Ascending aorta (tissue), 2 donors: ENCODE data around the gene PLA2G2D. TPM values are rescaled to one million over a fixed set of nuclear protein-coding genes. Genes with fewer than 3 reads are reported as not detected.

Source experiments
- DNase-seq, 2 donors: peaks; one replicate each; pipeline ENCODE4 v3.0.0-alpha.2; 2019; ENCODE audit warnings: low spot score in 2 of 2
- H3K27ac ChIP-seq, 2 donors: fragments of 200-600 bp; sonication (generic); one replicate each; pipeline ENCODE4 v1.5.1; 2016 to 2017; ENCODE audit warnings: mild to moderate bottlenecking in 1 of 2
- H3K27me3 ChIP-seq: fragments of 200-600 bp; sonication (generic); one replicate; pipeline ENCODE4 v1.5.1; 2017
- H3K36me3 ChIP-seq, 2 donors: fragments of 200-600 bp; sonication (generic); one replicate each; pipeline ENCODE4 v1.5.1; 2016
- H3K4me1 ChIP-seq, 2 donors: fragments of 200-600 bp; sonication (generic); one replicate each; pipeline ENCODE4 v1.5.1; 2016 to 2017; ENCODE audit warnings: mild to moderate bottlenecking in 1 of 2
- H3K4me3 ChIP-seq, 2 donors: fragments of 200-600 bp; sonication (generic); one replicate each; pipeline ENCODE4 v1.5.1; 2016 to 2017; ENCODE audit warnings: mild to moderate bottlenecking in 1 of 2
- H3K9me3 ChIP-seq, 2 donors: fragments of 200-600 bp; sonication (generic); one replicate each; pipeline ENCODE4 v1.5.1; 2016
- CTCF ChIP-seq, 3 experiments: fragments of 200-600 bp in 2 of 3; fragments of 450-650 bp in 1 of 3; sonication (generic) in 2 of 3; IDR thresholded peaks; one replicate each; pipeline ENCODE4 v1.5.1; 2016 to 2019; ENCODE audit warnings: antibody characterized with exemption in 3 of 3, mild to moderate bottlenecking in 1 of 3, moderate library complexity in 1 of 3
- intact Hi-C: fragments of 100-400 bp; cut with DNase I; formaldehyde crosslinking; loops from one replicate; pipeline ENCODE4 v1.15.1; 2023
- total RNA-seq: library from RNA; depleted of rRNA; stranded (reverse); fragments of >200 nt; gene quantifications from one replicate; pipeline ENCODE4 v1.1.0, GENCODE V29; 2016

PLA2G2D gene
- total RNA-seq, 1 donor from 2014 or later, result not detected

- no peak for DNase-seq
- no peaks in the 10 kb centered on the region for H3K9me3 ChIP-seq
- TF ChIP-seq CTCF (IDR thresholded peaks at IDR 0.05), result no peak
- no peak overlapping the region for H3K27ac ChIP-seq
- H3K27me3 ChIP-seq, result no peaks in the 10 kb centered on the region
- no peaks in the 10 kb centered on the region for H3K36me3 ChIP-seq
- intact Hi-C loops, result no loop called here
- H3K4me1 ChIP-seq, result no peaks in the 10 kb centered on the region
- no peak overlapping the region for H3K4me3 ChIP-seq
Observed at GRCh38 chr1:20117236-20117635, 2.1 kb downstream of the PLA2G2D start.

GRCh38 chr1:20115916-20116315 lies 3.4 kb downstream of the PLA2G2D start:
- H3K4me1 ChIP-seq, result no peaks in the 10 kb centered on the region
- no peaks in the 10 kb centered on the region for H3K36me3 ChIP-seq
- no peaks in the 10 kb centered on the region for H3K27me3 ChIP-seq
- TF ChIP-seq CTCF (IDR thresholded peaks at IDR 0.05), result no peak
- intact Hi-C loops, result no loop called here
- DNase-seq, result no peak
- no peaks in the 10 kb centered on the region for H3K9me3 ChIP-seq
- no peak overlapping the region for H3K27ac ChIP-seq
- no peak overlapping the region for H3K4me3 ChIP-seq

- no peak for DNase-seq
- H3K27ac ChIP-seq, result no peak overlapping the region
- intact Hi-C loops, result no loop called here
- no peaks in the 10 kb centered on the region for H3K4me1 ChIP-seq
- H3K36me3 ChIP-seq, result no peaks in the 10 kb centered on the region
- H3K9me3 ChIP-seq, result no peaks in the 10 kb centered on the region
- TF ChIP-seq CTCF (IDR thresholded peaks at IDR 0.05), result no peak
- no peak overlapping the region for H3K4me3 ChIP-seq
- H3K27me3 ChIP-seq, result no peaks in the 10 kb centered on the region
Observed at GRCh38 chr1:20115479-20115878, 3.9 kb downstream of the PLA2G2D start.

GRCh38 chr1:20114021-20114648 lies 5.2 kb downstream of the PLA2G2D start:
- Histone ChIP-seq H3K27me3 (no peaks in the 10 kb centered on the region), H3K27ac (no peak overlapping the region), H3K4me1 (no peaks in the 10 kb centered on the region), H3K9me3 (no peaks in the 10 kb centered on the region), H3K36me3 (no peaks in the 10 kb centered on the region), H3K4me3 (no peak overlapping the region)
- DNase-seq, result no peak
- intact Hi-C loops, result no loop called here
- TF ChIP-seq CTCF (IDR thresholded peaks at IDR 0.05), result no peak

GRCh38 chr1:20112279-20113000 lies 6.9 kb downstream of the PLA2G2D start:
- intact Hi-C loops, result no loop called here
- no peaks in the 10 kb centered on the region for H3K9me3 ChIP-seq

More at GRCh38 chr1:20112279-20113000, 6.9 kb downstream of the PLA2G2D start:
- Histone ChIP-seq H3K36me3 (no peaks in the 10 kb centered on the region), H3K27ac (no peak overlapping the region), H3K27me3 (no peaks in the 10 kb centered on the region), H3K4me3 (no peak overlapping the region), H3K4me1 (no peaks in the 10 kb centered on the region)
- TF ChIP-seq CTCF (IDR thresholded peaks at IDR 0.05), result no peak
- no peak for DNase-seq
